Thyroid gland (tissue), 4 donors: ENCODE results near the gene CXCR4.

Source experiments
- CTCF ChIP-seq, 6 experiments: fragments of 200-600 bp in 3 of 6; fragments of 450-650 bp in 3 of 6; sonication (generic) in 3 of 6; IDR thresholded peaks; one replicate each; pipeline ENCODE4 v1.5.1; 2016 to 2019; ENCODE audit warnings: antibody characterized with exemption in 6 of 6, mild to moderate bottlenecking in 2 of 6, inconsistent platforms in 1 of 6, moderate library complexity in 1 of 6
- POLR2A ChIP-seq, 2 donors: fragments of 450-650 bp; IDR thresholded peaks; one replicate each; pipeline ENCODE4 v1.6.1; 2017; ENCODE audit warnings: antibody characterized with exemption in 2 of 2, mild to moderate bottlenecking in 2 of 2, moderate library complexity in 1 of 2

DNA sequence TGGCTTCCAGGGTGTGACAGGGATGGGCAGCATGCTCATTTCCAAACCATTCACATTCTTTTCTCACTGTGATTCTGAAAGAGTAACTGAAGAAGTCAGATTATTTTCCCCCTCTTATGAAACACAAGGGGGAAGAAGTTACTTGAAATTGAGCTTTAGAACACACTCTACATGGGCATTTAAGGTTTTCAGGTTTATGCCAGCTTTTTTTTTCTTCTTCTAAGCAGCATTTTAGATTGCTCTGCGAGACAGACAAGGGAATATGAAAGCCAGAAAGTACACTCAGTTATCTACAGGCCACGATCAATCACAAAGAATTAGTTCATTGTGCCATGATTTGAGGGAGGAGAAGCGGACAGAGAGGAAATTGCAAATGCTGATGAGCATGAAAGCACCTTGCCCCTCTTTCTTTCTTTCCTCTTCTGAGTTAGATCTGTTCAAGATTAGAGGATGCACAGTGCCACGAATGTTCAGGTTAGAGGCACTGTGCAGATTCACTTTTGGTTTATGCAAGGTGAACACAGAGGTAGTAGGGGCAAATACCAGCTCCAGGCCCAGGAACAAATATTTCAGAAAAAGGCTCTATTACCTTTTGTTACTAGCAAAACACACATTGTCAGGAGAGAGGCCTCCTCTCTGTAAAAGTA, 49.2 kb downstream of the CXCR4 start:
- TF ChIP-seq CTCF (IDR thresholded peaks at IDR 0.05) (no peak), POLR2A (IDR thresholded peaks at IDR 0.05) (no peak)
